Measurements from ENCODE around the gene SIL1. TPM values are rescaled to one million over a fixed set of nuclear protein-coding genes. Genes with fewer than 3 reads are reported as not detected.

The SIL1 gene
- total RNA-seq, 1 experiment from 2014 or later, result 22.0 TPM

DNA sequence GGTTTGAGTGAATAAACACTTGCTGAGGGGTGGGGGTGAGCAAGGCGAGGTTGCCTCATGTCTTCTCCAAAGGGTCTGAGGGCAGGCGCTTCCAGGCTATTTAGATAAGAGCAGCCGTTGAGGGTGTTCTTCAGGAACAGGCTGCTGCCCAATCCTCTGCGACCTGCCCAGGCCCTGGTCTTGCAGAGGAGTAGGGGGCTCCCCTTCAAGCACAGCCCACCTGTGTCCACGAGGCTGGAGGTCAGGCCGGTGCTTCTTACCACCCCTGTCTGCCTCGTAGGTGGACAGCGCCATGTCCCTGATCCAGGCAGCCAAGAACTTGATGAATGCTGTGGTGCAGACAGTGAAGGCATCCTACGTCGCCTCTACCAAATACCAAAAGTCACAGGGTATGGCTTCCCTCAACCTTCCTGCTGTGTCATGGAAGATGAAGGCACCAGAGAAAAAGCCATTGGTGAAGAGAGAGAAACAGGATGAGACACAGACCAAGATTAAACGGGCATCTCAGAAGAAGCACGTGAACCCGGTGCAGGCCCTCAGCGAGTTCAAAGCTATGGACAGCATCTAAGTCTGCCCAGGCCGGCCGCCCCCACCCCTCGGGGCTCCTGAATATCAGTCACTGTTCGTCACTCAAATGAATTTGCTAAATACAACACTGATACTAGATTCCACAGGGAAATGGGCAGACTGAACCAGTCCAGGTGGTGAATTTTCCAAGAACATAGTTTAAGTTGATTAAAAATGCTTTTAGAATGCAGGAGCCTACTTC lies 264.5 kb downstream of the SIL1 start:
- POLR2A ChIA-PET (ENCODE audit: low non-redundant PET), result no interaction called here
- Histone ChIP-seq H3K4me3 (ENCODE audit: low read depth, low read length, poor library complexity, severe bottlenecking) (no peak overlapping the region), H3K4me1 (ENCODE audit: insufficient read depth, low read length, poor library complexity, severe bottlenecking) (no peaks in the 10 kb centered on the region), H3K27me3 (replicated peaks; ENCODE audit: insufficient read depth, low read depth, low read length, poor library complexity) (no peaks in the 10 kb centered on the region), H3K36me3 (ENCODE audit: insufficient read depth, low read length, poor library complexity, severe bottlenecking) (peaks cover 41% of the 10 kb centered on the region), H3K9me3 (ENCODE audit: low read depth, low read length, poor library complexity, severe bottlenecking) (no peaks in the 10 kb centered on the region), H3K27ac (ENCODE audit: low read depth, low read length, poor library complexity, severe bottlenecking) (no peak overlapping the region)
- BruUV-seq (replicated peaks), result TSS peak; percentile 90
- intact Hi-C loops (cut with micrococcal nuclease; ENCODE audit: unreplicated experiment), result loop anchor here (10.0 kb wide), 1 partner anchor 289 kb away; no protein-coding TSS in a partner anchor
- CTCF ChIA-PET, result no interaction called here
- TF ChIP-seq EZH2 (IDR thresholded peaks at IDR 0.05; ENCODE audit: borderline replicate concordance, low read depth, low read length, poor library complexity, severe bottlenecking), result no peak
- TF ChIP-seq, protein P1, sequence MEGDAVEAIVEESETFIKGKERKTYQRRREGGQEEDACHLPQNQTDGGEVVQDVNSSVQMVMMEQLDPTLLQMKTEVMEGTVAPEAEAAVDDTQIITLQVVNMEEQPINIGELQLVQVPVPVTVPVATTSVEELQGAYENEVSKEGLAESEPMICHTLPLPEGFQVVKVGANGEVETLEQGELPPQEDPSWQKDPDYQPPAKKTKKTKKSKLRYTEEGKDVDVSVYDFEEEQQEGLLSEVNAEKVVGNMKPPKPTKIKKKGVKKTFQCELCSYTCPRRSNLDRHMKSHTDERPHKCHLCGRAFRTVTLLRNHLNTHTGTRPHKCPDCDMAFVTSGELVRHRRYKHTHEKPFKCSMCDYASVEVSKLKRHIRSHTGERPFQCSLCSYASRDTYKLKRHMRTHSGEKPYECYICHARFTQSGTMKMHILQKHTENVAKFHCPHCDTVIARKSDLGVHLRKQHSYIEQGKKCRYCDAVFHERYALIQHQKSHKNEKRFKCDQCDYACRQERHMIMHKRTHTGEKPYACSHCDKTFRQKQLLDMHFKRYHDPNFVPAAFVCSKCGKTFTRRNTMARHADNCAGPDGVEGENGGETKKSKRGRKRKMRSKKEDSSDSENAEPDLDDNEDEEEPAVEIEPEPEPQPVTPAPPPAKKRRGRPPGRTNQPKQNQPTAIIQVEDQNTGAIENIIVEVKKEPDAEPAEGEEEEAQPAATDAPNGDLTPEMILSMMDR (conservative IDR thresholded peaks at IDR 0.05; ENCODE audit: low read depth, low read length), result no peak
- no peak for DNase-seq (ENCODE audit: low spot score)

DNA sequence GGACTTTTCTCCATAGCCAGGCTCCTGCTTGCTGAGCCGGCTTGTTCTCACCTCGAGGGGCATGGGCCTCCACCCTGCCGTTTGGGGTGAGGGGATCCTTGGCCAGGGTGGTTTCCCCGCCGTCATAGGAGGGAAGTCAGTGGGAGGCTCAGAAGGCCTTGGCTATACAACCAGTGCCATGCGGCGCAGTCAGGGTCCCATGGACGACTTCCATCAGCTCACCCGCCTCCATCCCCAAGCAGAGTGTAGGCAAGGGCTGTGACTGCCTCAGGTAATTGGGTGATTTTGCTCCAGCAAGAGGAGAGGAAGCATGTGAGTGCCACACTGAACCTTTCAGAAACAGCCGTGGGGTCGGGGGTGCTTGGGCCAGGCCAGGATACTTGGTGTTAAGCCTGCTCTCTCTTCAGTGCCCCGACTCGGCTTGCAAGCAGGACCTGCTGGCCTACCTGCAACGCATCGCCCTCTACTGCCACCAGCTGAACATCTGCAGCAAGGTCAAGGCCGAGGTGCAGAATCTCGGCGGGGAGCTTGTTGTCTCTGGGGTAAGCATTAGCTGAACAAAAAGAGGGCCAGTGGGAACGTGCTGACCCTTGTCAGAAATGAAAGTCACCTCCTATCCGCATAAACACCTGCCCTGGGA lies 265.9 kb downstream of the SIL1 start:
- intact Hi-C loops (cut with micrococcal nuclease; ENCODE audit: unreplicated experiment), result loop anchor here (10.0 kb wide), 1 partner anchor 287 kb away; no protein-coding TSS in a partner anchor
- peaks cover 41% of the 10 kb centered on the region for H3K36me3 ChIP-seq (ENCODE audit: insufficient read depth, low read length, poor library complexity, severe bottlenecking)
- no TSS peak for BruUV-seq (replicated peaks)
- ChIA-PET CTCF (no interaction called here), POLR2A (ENCODE audit: low non-redundant PET) (no interaction called here)
- no peaks in the 10 kb centered on the region for H3K27me3 ChIP-seq (replicated peaks; ENCODE audit: insufficient read depth, low read depth, low read length, poor library complexity)
- H3K27ac ChIP-seq (ENCODE audit: low read depth, low read length, poor library complexity, severe bottlenecking), result no peak overlapping the region
- no peaks in the 10 kb centered on the region for H3K4me1 ChIP-seq (ENCODE audit: insufficient read depth, low read length, poor library complexity, severe bottlenecking)
- H3K4me3 ChIP-seq (ENCODE audit: low read depth, low read length, poor library complexity, severe bottlenecking), result no peak overlapping the region
- H3K9me3 ChIP-seq (ENCODE audit: low read depth, low read length, poor library complexity, severe bottlenecking), result no peaks in the 10 kb centered on the region
- no peak for DNase-seq (ENCODE audit: low spot score)
- TF ChIP-seq, protein P1 (conservative IDR thresholded peaks at IDR 0.05; ENCODE audit: low read depth, low read length), result peak; percentile 28; the same call in 1 of the 2 replicates
- no peak for TF ChIP-seq EZH2 (IDR thresholded peaks at IDR 0.05; ENCODE audit: borderline replicate concordance, low read depth, low read length, poor library complexity, severe bottlenecking)

DNA sequence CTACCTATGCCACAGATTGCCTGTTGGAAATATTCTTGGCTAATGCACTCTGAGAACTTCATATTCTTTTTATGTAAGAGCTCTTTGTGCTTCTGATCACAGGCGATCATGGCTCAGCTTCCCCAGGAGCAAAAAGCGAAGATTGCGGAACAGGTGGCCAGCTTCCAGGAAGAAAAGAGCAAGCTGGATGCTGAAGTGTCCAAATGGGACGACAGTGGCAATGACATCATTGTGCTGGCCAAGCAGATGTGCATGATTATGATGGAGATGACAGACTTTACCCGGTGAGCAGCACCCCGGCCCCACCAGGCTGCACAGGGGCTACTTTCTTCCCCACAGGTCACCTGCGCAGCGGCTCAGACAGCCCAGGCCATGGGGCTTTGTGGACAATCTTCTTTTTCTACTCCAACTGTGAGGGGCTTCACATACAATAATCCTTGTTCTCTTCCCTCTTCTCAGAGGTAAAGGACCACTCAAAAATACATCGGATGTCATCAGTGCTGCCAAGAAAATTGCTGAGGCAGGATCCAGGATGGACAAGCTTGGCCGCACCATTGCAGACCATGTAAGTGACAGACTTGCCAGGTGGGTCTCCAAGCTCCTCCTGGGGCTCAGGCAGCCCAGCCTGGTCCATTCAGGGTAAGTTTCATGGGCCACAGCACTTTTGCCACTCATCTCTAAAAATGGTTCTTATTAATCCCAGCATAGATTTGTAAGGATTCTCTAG lies 267.6 kb downstream of the SIL1 start:
- no TSS peak for BruUV-seq (replicated peaks)
- TF ChIP-seq, protein P1 (conservative IDR thresholded peaks at IDR 0.05; ENCODE audit: low read depth, low read length), result no peak
- TF ChIP-seq EZH2 (IDR thresholded peaks at IDR 0.05; ENCODE audit: borderline replicate concordance, low read depth, low read length, poor library complexity, severe bottlenecking), result no peak
- Histone ChIP-seq H3K9me3 (ENCODE audit: low read depth, low read length, poor library complexity, severe bottlenecking) (no peaks in the 10 kb centered on the region), H3K27ac (ENCODE audit: low read depth, low read length, poor library complexity, severe bottlenecking) (no peak overlapping the region), H3K27me3 (replicated peaks; ENCODE audit: insufficient read depth, low read depth, low read length, poor library complexity) (no peaks in the 10 kb centered on the region), H3K36me3 (ENCODE audit: insufficient read depth, low read length, poor library complexity, severe bottlenecking) (peaks cover 51% of the 10 kb centered on the region), H3K4me1 (ENCODE audit: insufficient read depth, low read length, poor library complexity, severe bottlenecking) (no peaks in the 10 kb centered on the region), H3K4me3 (ENCODE audit: low read depth, low read length, poor library complexity, severe bottlenecking) (no peak overlapping the region)
- ChIA-PET POLR2A (ENCODE audit: low non-redundant PET) (no interaction called here), CTCF (no interaction called here)
- DNase-seq (ENCODE audit: low spot score), result no peak
- intact Hi-C loops (cut with micrococcal nuclease; ENCODE audit: unreplicated experiment), result loop anchor here (10.0 kb wide), 1 partner anchor 286 kb away; no protein-coding TSS in a partner anchor
